Natural killer cell treated with Interleukin-12 subunit alpha and Interleukin-12 subunit beta and Interleukin-15 and Interleukin-18, amount 100 ng/mL, for 72 hours (primary cell): ENCODE data around the gene OPRPN. TPM values are rescaled to one million over a fixed set of nuclear protein-coding genes. Genes with fewer than 3 reads are reported as not detected.

Source experiments
- ATAC-seq, 2 donors: fragments of 150-1000 bp; cut with Tn5 transposase in 1 of 2; sonication (Bioruptor Pico), chemical (Tn5 transposase) in 1 of 2; 2 replicates each; pipeline ENCODE4 v1.10.0; 2021
- DNase-seq: peaks from one replicate; pipeline ENCODE4 v3.0.0; 2022; ENCODE audit warnings: low spot score
- H3K27ac Mint-ChIP-seq, 2 donors: 1 replicate in 1 of 2; 2 replicates in 1 of 2; pipeline ENCODE4 v1.8.0; 2022; ENCODE audit warnings: mixed read lengths in 2 of 2, mild to moderate bottlenecking in 1 of 2, moderate library complexity in 1 of 2
- H3K27me3 Mint-ChIP-seq, 2 donors: 1 replicate in 1 of 2; 2 replicates in 1 of 2; pipeline ENCODE4 v1.8.0; 2022; ENCODE audit warnings: mixed read lengths in 2 of 2
- H3K36me3 Mint-ChIP-seq: one replicate; pipeline ENCODE4 v1.8.0; 2022; ENCODE audit warnings: mixed read lengths
- H3K4me1 Mint-ChIP-seq, 2 donors: 1 replicate in 1 of 2; 2 replicates in 1 of 2; pipeline ENCODE4 v1.8.0; 2022; ENCODE audit warnings: low read depth in 2 of 2, mixed read lengths in 2 of 2, mild to moderate bottlenecking in 1 of 2
- H3K4me3 Mint-ChIP-seq: one replicate; pipeline ENCODE4 v1.8.0; 2022; ENCODE audit warnings: mixed read lengths
- H3K9me3 Mint-ChIP-seq: 2 replicates; pipeline ENCODE4 v1.8.0; 2022; ENCODE audit warnings: mixed read lengths
- total RNA-seq, 2 donors: library from RNA; stranded (reverse); gene quantifications; one replicate each; pipeline ENCODE4 v1.2.3, GENCODE V29; 2022

OPRPN gene
- total RNA-seq, 2 donors from 2014 or later = not detected

GRCh38 chr4:70405765-70406164 lies 8.0 kb downstream of the OPRPN start:
- Mint-ChIP-seq H3K27me3 (no peaks in the 10 kb centered on the region), H3K4me3 (no peak overlapping the region)
- ATAC-seq = no peak

GRCh38 chr4:70425306-70425705 lies 27.6 kb downstream of the OPRPN start:
- no peaks in the 10 kb centered on the region for H3K36me3 Mint-ChIP-seq
- no peak overlapping the region for H3K4me3 Mint-ChIP-seq
- DNase-seq = no peak
- H3K4me1 Mint-ChIP-seq = no peaks in the 10 kb centered on the region
- no peak for ATAC-seq
- H3K27ac Mint-ChIP-seq = no peak overlapping the region
- H3K27me3 Mint-ChIP-seq = no peaks in the 10 kb centered on the region
- peaks cover 16% of the 10 kb centered on the region for H3K9me3 Mint-ChIP-seq

More at GRCh38 chr4:70405765-70406164, 8.0 kb downstream of the OPRPN start:
- H3K9me3 Mint-ChIP-seq = peaks cover 24% of the 10 kb centered on the region
- H3K27ac Mint-ChIP-seq = no peak overlapping the region
- H3K36me3 Mint-ChIP-seq = no peaks in the 10 kb centered on the region
- no peaks in the 10 kb centered on the region for H3K4me1 Mint-ChIP-seq
- no peak for DNase-seq

DNA sequence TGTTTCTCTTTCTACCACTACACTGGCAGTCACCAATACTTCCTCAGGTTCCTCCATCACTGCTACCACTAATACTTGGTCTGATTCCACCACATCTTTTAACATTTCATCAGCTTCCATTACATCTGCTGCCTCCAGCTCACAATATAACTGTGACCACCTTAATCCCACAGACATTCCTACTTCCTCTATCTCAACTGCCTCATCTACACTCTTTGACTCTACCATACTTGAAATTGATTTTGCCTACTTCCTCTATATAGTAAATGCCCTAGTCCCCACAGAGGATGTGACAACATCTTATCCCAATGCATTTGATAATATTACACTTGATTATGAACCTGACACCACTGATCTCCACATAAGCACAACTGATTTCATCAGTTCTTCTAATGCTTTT lies 29.0 kb downstream of the OPRPN start:
- DNase-seq = no peak
- Mint-ChIP-seq H3K27me3 (no peaks in the 10 kb centered on the region), H3K9me3 (peaks cover 11% of the 10 kb centered on the region), H3K4me3 (no peak overlapping the region), H3K27ac (no peak overlapping the region), H3K36me3 (no peaks in the 10 kb centered on the region), H3K4me1 (no peaks in the 10 kb centered on the region)
- ATAC-seq = no peak

DNA sequence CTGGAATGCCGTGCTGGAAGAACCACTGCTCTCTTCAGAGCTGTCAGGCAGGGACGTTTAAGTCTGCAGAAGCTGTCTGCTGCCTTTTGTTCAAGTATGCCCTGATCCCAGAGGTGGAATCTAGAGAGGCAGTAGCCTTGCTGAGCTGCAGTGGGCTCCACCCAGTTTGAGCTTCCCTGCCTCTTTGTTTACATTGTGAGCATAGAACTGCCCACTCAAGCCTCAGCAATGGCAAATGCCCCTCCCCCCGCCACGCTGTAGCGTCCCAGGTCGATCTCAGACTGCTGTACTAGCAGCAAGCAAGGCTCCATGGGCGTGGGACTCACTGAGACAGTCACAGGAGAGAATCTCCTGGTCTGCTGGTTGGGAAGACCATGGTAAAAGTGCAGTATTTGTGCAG lies 39.5 kb downstream of the OPRPN start:
- peaks cover 11% of the 10 kb centered on the region for H3K9me3 Mint-ChIP-seq
- DNase-seq = no peak
- no peaks in the 10 kb centered on the region for H3K4me1 Mint-ChIP-seq
- no peaks in the 10 kb centered on the region for H3K36me3 Mint-ChIP-seq
- H3K27me3 Mint-ChIP-seq = no peaks in the 10 kb centered on the region
- no peak for ATAC-seq
- H3K27ac Mint-ChIP-seq = no peak overlapping the region
- H3K4me3 Mint-ChIP-seq = no peak overlapping the region

DNA sequence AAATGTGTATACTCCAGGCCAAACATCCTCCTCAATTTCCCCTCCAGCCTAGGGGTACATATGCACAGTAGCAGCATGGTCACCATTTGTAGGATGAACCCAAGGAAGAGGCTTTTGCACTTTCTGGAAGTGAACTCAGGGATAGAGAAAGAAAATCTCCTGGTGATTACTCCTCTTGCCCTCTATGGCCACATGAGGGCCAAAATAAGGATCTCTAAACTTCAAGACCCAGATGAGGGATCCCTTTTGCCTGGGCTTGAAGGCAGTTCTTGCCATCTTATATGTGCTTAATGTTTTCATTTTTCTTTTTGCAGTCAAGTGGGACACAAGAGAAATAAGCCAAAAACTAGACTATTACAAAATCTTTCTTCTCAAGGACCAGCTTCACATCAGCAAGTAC lies 44.7 kb downstream of the OPRPN start:
- ATAC-seq = no peak
- H3K27me3 Mint-ChIP-seq = no peaks in the 10 kb centered on the region
- no peaks in the 10 kb centered on the region for H3K9me3 Mint-ChIP-seq
- H3K4me3 Mint-ChIP-seq = no peak overlapping the region
- DNase-seq = no peak
- no peak overlapping the region for H3K27ac Mint-ChIP-seq
- H3K36me3 Mint-ChIP-seq = no peaks in the 10 kb centered on the region
- H3K4me1 Mint-ChIP-seq = no peaks in the 10 kb centered on the region

- ATAC-seq (no peak), DNase-seq (no peak)
- Mint-ChIP-seq H3K4me3 (no peak overlapping the region), H3K36me3 (no peaks in the 10 kb centered on the region), H3K27ac (no peak overlapping the region), H3K27me3 (no peaks in the 10 kb centered on the region), H3K4me1 (no peaks in the 10 kb centered on the region), H3K9me3 (peaks cover 3% of the 10 kb centered on the region)
Measured at GRCh38 chr4:70443329-70443728, 45.6 kb downstream of the OPRPN start.

DNA sequence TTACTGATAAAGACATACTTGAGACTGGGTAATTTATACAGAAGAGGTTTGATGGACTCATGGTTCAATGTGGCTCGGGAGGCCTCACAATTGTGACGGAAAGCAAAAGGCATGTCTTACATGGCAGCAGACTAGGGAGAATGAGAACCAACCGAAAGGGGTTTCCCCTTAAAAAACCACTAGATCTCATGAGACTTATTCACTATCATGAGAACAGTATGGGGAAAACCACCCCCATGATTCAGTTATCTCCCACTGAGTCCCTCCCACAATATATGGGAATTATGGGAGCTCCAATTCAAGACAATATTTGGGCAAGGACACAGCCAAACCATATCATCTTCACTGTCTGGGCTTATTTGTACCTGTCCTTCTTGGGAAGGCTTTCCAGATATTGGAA lies 51.5 kb downstream of the OPRPN start:
- Mint-ChIP-seq H3K27ac (no peak overlapping the region), H3K27me3 (no peaks in the 10 kb centered on the region), H3K9me3 (peaks cover 16% of the 10 kb centered on the region), H3K4me3 (no peak overlapping the region), H3K4me1 (no peaks in the 10 kb centered on the region), H3K36me3 (no peaks in the 10 kb centered on the region)
- no peak for ATAC-seq
- no peak for DNase-seq

- no peaks in the 10 kb centered on the region for H3K4me1 Mint-ChIP-seq
- H3K9me3 Mint-ChIP-seq = peaks cover 14% of the 10 kb centered on the region
- ATAC-seq = no peak
- H3K27ac Mint-ChIP-seq = no peak overlapping the region
- no peak for DNase-seq
- H3K36me3 Mint-ChIP-seq = no peaks in the 10 kb centered on the region
- no peak overlapping the region for H3K4me3 Mint-ChIP-seq
- H3K27me3 Mint-ChIP-seq = no peaks in the 10 kb centered on the region
Measured at GRCh38 chr4:70452946-70453345, 55.2 kb downstream of the OPRPN start.

Other genes starting within 250 kb of the OPRPN start
- gene PRR27, start 243.7 kb upstream of the OPRPN start, total RNA-seq = not detected
- gene ODAM, start 202.2 kb upstream of the OPRPN start, total RNA-seq = not detected
- gene FDCSP, start 171.8 kb upstream of the OPRPN start, total RNA-seq = not detected
- gene CSN3, start 155.3 kb upstream of the OPRPN start, total RNA-seq = not detected
- gene CABS1, start 63.0 kb upstream of the OPRPN start, total RNA-seq = not detected
- gene SMR3A, start 37.2 kb upstream of the OPRPN start, total RNA-seq = not detected
- gene SMR3B, start 14.8 kb upstream of the OPRPN start, total RNA-seq = not detected
- not detected for gene MUC7, start 74.3 kb downstream of the OPRPN start, total RNA-seq
- not detected for gene AMTN, start 120.6 kb downstream of the OPRPN start, total RNA-seq
- not detected for gene AMBN, start 194.3 kb downstream of the OPRPN start, total RNA-seq
- not detected for gene ENAM, start 230.8 kb downstream of the OPRPN start, total RNA-seq